Stomach (tissue), 9 donors: ENCODE measurements around the gene PEMT. TPM values are rescaled to one million over a fixed set of nuclear protein-coding genes. Genes with fewer than 3 reads are reported as not detected.

ENCODE experiments used
- DNase-seq, 2 donors: peaks; one replicate each; pipeline versions ENCODE4 v3.0.0 to v3.0.0-alpha.2; 2013 to 2019
- H3K27ac ChIP-seq, 5 donors: fragments of 200-600 bp in 4 of 5; sonication (generic) in 4 of 5; one replicate each; pipeline ENCODE4 v1.5.1; 2013 to 2019; ENCODE audit warnings: mild to moderate bottlenecking in 1 of 5, moderate library complexity in 1 of 5
- H3K27me3 ChIP-seq, 3 donors: fragments of 200-600 bp; sonication (generic); one replicate each; pipeline ENCODE4 v1.5.1; 2017 to 2019; ENCODE audit warnings: mixed run types in 1 of 3
- H3K36me3 ChIP-seq, 4 donors: fragments of 200-600 bp; sonication (generic); 1 replicate in 3 of 4; 2 replicates in 1 of 4; pipeline ENCODE4 v1.5.1; 2016 to 2019
- H3K4me1 ChIP-seq, 4 donors: fragments of 200-600 bp; sonication (generic); one replicate each; pipeline ENCODE4 v1.5.1; 2016 to 2019
- H3K4me3 ChIP-seq, 4 donors: fragments of 200-600 bp; sonication (generic) in 3 of 4; one replicate each; pipeline ENCODE4 v1.5.1; 2016 to 2019; ENCODE audit warnings: mild to moderate bottlenecking in 1 of 4
- H3K9me3 ChIP-seq, 4 donors: fragments of 200-600 bp; sonication (generic); one replicate each; pipeline ENCODE4 v1.5.1; 2016 to 2019
- EP300 ChIP-seq: sonication (generic); formaldehyde crosslinking; IDR thresholded peaks from one replicate; pipeline ENCODE4 v1.6.1; 2017; ENCODE audit warnings: antibody characterized with exemption
- POLR2A ChIP-seq, 4 donors: fragments of 450-650 bp; IDR thresholded peaks; one replicate each; pipeline ENCODE4 v1.6.1; 2016; ENCODE audit warnings: antibody characterized with exemption in 4 of 4, control low read depth in 2 of 4, mild to moderate bottlenecking in 1 of 4, moderate library complexity in 1 of 4
- POLR2AphosphoS5 ChIP-seq, 3 donors: sonication (generic); formaldehyde crosslinking; IDR thresholded peaks; one replicate each; pipeline ENCODE4 v1.6.1; 2016; ENCODE audit warnings: antibody characterized with exemption in 3 of 3
- WGBS, 5 donors: extraction: QIAGEN DNeasy Blood & Tissue Kit in 3 of 5; methylation state at CpG; one replicate each; pipeline versions ENCODE4 v1.1.5 to v1.1.7; 2013 to 2018; 5-methylcytosine and 5-hydroxymethylcytosine counted together
- intact Hi-C: fragments of 100-400 bp; cut with DNase I; formaldehyde crosslinking; loops from one replicate; pipeline ENCODE4 v1.15.1; 2023; ENCODE audit warnings: low total_unique reads
- polyA plus RNA-seq, 3 donors: library from polyadenylated mRNA; stranded (reverse); fragments of 200-250 nt; gene quantifications; one replicate each; pipeline ENCODE4 v1.2.3, GENCODE V29; 2013
- total RNA-seq, 5 donors: library from RNA; depleted of rRNA; stranded (reverse); fragments of >200 nt; gene quantifications; one replicate each; pipeline versions ENCODE4 v1.1.0 to v1.2.3, GENCODE V29; 2014 to 2016
- TF ChIP-seq, protein P1 (sequence below), 7 experiments: fragments of 450-650 bp in 4 of 7; fragments of 200-600 bp in 3 of 7; sonication (generic) in 3 of 7; IDR thresholded peaks; one replicate each; pipeline ENCODE4 v1.5.1; 2016 to 2019; ENCODE audit warnings: antibody characterized with exemption in 7 of 7, control low read depth in 2 of 7, mild to moderate bottlenecking in 1 of 7
- donor health status: healthy with polysubstance abuse.
- donor health status: Bipolar disorder and iron deficiency.
- donor health status: healthy.

PEMT gene
- total and polyA plus RNA-seq, 8 donors = 7.0 to 44.6 (median 27.0) TPM

DNA sequence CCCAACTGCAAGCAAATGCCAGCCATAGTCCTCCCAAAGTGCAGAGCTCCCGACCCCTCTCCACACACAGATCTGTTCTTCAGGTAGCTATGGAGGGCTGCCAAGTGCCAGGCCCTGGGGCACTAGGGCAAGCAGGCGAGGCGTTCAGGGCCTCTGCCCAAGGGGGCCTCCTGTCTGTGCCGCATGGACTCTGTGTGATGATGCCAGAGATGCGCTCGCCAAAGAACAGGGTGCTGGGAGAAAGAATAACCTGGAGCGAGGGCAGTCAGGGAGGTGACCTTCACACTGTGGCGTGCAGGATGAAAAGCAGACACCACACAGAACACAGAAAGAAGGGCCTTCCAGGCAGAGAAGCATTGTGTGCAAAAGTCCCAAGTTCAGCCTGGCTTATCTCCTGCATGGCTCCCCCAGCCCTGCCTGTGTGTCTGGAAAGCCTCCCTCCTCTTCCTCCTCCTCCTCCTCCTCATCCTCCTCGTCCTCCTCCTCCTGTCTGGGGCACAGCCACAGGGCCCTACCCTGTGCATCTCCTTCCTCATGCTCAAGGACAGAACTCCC lies 44.2 kb downstream of the PEMT start:
- no peaks in the 10 kb centered on the region for H3K9me3 ChIP-seq
- 54 to 83% (median 58%) methylated on average over 8 to 9 of the region's 9 CpGs for WGBS, 5 donors

DNA sequence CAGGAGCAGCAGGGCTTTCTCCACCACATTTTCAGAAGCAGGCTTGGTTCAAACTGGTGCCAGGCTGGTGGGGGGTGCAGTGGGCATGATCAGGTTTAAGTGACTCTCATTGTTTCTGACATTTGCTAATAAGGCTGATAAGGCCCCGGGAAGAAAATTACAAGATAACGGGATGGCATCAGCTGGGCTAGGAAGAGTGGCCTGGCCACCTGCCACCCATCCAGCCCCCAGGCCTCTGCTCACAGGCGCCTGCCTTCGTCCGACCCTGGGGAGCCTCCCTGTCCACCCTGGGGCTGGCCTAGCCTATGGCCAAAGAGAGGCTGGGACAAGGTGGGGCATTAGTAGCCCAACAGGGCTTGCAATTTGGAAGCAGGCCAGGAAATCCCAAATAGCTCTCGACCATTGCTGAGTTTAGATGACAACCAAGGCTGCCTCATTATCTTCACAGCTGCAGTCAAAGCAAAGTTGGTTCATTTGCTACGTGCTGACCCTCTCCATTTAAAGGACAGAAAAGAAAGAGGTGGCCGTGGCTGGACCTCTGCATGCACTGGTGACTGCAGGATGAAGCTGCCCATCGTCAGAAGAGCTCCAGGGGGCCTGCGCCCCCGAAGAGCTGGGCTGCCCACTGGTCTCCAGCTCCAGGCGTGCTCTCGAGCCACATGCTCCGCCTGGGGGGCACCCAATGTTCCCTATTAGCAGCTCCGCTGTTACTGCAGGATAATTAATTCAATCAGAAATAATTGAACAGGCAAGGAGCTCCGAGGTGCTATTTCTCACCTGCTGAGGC lies 44.9 kb downstream of the PEMT start:
- no peaks in the 10 kb centered on the region for H3K27me3 ChIP-seq
- peaks cover 0 to 38% (median 17%) of the 10 kb centered on the region in 4 donors for H3K4me1 ChIP-seq
- H3K27ac ChIP-seq = no peak overlapping the region
- TF ChIP-seq POLR2A (IDR thresholded peaks at IDR 0.05) (no peak), EP300 (no peak), POLR2AphosphoS5 (IDR thresholded peaks at IDR 0.05) (no peak)
- TF ChIP-seq, protein P1, sequence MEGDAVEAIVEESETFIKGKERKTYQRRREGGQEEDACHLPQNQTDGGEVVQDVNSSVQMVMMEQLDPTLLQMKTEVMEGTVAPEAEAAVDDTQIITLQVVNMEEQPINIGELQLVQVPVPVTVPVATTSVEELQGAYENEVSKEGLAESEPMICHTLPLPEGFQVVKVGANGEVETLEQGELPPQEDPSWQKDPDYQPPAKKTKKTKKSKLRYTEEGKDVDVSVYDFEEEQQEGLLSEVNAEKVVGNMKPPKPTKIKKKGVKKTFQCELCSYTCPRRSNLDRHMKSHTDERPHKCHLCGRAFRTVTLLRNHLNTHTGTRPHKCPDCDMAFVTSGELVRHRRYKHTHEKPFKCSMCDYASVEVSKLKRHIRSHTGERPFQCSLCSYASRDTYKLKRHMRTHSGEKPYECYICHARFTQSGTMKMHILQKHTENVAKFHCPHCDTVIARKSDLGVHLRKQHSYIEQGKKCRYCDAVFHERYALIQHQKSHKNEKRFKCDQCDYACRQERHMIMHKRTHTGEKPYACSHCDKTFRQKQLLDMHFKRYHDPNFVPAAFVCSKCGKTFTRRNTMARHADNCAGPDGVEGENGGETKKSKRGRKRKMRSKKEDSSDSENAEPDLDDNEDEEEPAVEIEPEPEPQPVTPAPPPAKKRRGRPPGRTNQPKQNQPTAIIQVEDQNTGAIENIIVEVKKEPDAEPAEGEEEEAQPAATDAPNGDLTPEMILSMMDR (IDR thresholded peaks at IDR 0.05) = no peak
- 79 to 86% (median 83%) methylated on average over 15 to 16 of the region's 16 CpGs for WGBS, 5 donors
- intact Hi-C loops = no loop called here
- H3K4me3 ChIP-seq = no peak overlapping the region
- DNase-seq = no peak
- no peaks in the 10 kb centered on the region for H3K9me3 ChIP-seq
- no peaks in the 10 kb centered on the region for H3K36me3 ChIP-seq

More for the DNA sequence above, 44.2 kb downstream of the PEMT start:
- no peak for DNase-seq
- intact Hi-C loops = no loop called here
- H3K27ac ChIP-seq = no peak overlapping the region
- no peak overlapping the region for H3K4me3 ChIP-seq
- peaks cover 0 to 38% (median 17%) of the 10 kb centered on the region in 4 donors for H3K4me1 ChIP-seq
- no peak for TF ChIP-seq POLR2AphosphoS5 (IDR thresholded peaks at IDR 0.05)
- TF ChIP-seq, protein P1 (IDR thresholded peaks at IDR 0.05) = no peak
- no peak for TF ChIP-seq EP300
- TF ChIP-seq POLR2A (IDR thresholded peaks at IDR 0.05) = no peak
- H3K36me3 ChIP-seq = no peaks in the 10 kb centered on the region
- no peaks in the 10 kb centered on the region for H3K27me3 ChIP-seq

DNA sequence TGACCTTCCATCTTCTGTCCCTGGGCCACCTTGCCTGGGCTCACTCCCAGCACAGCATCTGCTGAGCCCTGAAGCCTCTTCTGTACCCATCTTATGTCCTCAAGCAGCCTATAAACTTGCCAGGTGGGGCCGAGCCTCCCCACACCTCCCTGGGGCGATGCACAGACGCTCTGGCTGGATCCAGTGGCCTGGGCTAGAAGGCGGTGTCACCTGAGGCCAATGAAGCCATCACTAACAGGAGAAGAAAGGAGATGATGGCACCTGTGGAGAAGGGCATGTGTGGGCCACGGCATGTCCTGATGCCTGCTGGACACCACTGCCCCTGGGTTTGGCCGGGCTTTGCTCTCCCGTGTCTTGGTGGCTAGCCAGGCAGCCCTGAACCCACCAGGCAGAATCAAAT lies 45.5 kb downstream of the PEMT start:
- DNase-seq = no peak
- TF ChIP-seq POLR2A (IDR thresholded peaks at IDR 0.05) (no peak), EP300 (no peak)
- WGBS, 5 donors = 90 to 96% (median 92%) methylated on average over 6 to 7 of the region's 7 CpGs

DNA sequence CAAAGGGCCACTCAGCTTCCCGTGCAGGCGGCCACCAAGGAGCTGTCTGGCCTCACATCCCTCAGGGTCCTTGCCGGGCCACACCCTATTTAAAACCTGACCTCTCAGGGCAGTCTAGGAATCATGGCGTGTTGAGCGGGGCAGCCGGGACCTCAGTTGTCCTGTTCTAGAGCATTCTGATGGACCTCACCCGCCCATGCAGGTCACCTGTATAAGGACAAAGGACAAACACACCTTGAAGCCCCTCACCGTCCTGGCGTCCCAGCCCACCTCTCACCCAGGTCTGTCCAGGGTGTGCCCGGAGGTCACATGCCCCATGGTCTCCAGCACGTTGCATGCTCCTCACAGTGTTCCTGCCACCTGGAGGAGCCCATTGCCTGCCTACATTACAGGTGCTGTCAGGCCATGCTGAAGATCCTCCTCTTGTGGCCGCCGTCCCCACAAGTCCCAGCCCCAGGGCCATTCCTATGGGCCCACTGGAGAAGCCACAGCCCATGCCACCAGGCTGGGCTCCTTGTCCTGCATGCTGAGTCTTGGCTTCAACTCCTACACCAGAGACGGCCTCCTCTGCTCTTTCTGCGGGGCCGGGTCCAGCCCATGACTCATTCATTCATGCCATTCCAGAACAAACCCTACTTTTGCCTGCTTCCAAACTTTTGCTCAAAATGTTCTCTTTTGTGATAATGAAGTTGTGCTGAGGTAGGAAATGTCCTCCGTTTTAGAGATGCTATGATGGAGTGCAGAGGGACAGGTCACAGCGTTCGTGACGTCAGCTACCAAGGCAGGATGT lies 46.3 kb downstream of the PEMT start:
- intact Hi-C loops = no loop called here
- no peak overlapping the region for H3K27ac ChIP-seq

More for the DNA sequence above, 45.5 kb downstream of the PEMT start:
- Histone ChIP-seq H3K27me3 (no peaks in the 10 kb centered on the region), H3K9me3 (no peaks in the 10 kb centered on the region), H3K27ac (no peak overlapping the region), H3K36me3 (no peaks in the 10 kb centered on the region), H3K4me3 (no peak overlapping the region), H3K4me1 (peaks cover 0 to 38% (median 14%) of the 10 kb centered on the region in 4 donors)
- intact Hi-C loops = no loop called here

More for the DNA sequence above, 46.3 kb downstream of the PEMT start:
- H3K4me3 ChIP-seq = no peak overlapping the region
- DNase-seq = no peak
- TF ChIP-seq, protein P1 (IDR thresholded peaks at IDR 0.05) = no peak
- TF ChIP-seq POLR2AphosphoS5 (IDR thresholded peaks at IDR 0.05) = no peak
- no peak for TF ChIP-seq POLR2A (IDR thresholded peaks at IDR 0.05)
- no peak for TF ChIP-seq EP300
- WGBS, 5 donors = 84 to 92% (median 89%) methylated on average over 20 of the region's 20 CpGs
- no peaks in the 10 kb centered on the region for H3K27me3 ChIP-seq
- H3K9me3 ChIP-seq = no peaks in the 10 kb centered on the region
- no peaks in the 10 kb centered on the region for H3K36me3 ChIP-seq
- H3K4me1 ChIP-seq = peaks cover 0 to 42% (median 21%) of the 10 kb centered on the region in 4 donors
